ENCODE data around the gene FBLN2. TPM values are rescaled to one million over a fixed set of nuclear protein-coding genes. Genes with fewer than 3 reads are reported as not detected.

FBLN2 gene
- total RNA-seq, 2 donors from 2014 or later: 10.5 to 24.1 TPM

GRCh38 chr3:13668136-13668535 is 119.2 kb downstream of the FBLN2 start:
- Histone ChIP-seq H3K27me3 (no peaks in the 10 kb centered on the region), H3K4me3 (no peak overlapping the region), H3K9me3 (no peaks in the 10 kb centered on the region), H3K9ac (ENCODE audit: low read depth in 2 of 2, low read length in 2 of 2) (no peak overlapping the region), H3K36me3 (no peaks in the 10 kb centered on the region), H3K4me1 (no peaks in the 10 kb centered on the region), H3K27ac (no peak overlapping the region)
- DNase-seq: no peak
- intact Hi-C loops (cut with DNase I): no loop called here
- TF ChIP-seq CTCF (IDR thresholded peaks at IDR 0.05): no peak

GRCh38 chr3:13669457-13669856 is 120.5 kb downstream of the FBLN2 start:
- no peak overlapping the region for H3K27ac ChIP-seq
- H3K9ac ChIP-seq (ENCODE audit: low read depth in 2 of 2, low read length in 2 of 2): no peak overlapping the region
- intact Hi-C loops (cut with DNase I): no loop called here
- no peak overlapping the region for H3K4me3 ChIP-seq
- DNase-seq: no peak
- no peaks in the 10 kb centered on the region for H3K27me3 ChIP-seq
- TF ChIP-seq CTCF (IDR thresholded peaks at IDR 0.05): no peak
- H3K9me3 ChIP-seq: no peaks in the 10 kb centered on the region
- no peaks in the 10 kb centered on the region for H3K4me1 ChIP-seq
- H3K36me3 ChIP-seq: no peaks in the 10 kb centered on the region

- intact Hi-C loops (cut with DNase I): no loop called here
- Histone ChIP-seq H3K9me3 (no peaks in the 10 kb centered on the region), H3K9ac (ENCODE audit: low read depth in 2 of 2, low read length in 2 of 2) (no peak overlapping the region), H3K27ac (no peak overlapping the region), H3K27me3 (no peaks in the 10 kb centered on the region), H3K4me1 (no peaks in the 10 kb centered on the region), H3K4me3 (no peak overlapping the region), H3K36me3 (no peaks in the 10 kb centered on the region)
- TF ChIP-seq CTCF (IDR thresholded peaks at IDR 0.05): no peak
- no peak for DNase-seq
Observed at GRCh38 chr3:13670292-13670691, 121.4 kb downstream of the FBLN2 start.

- no peak for TF ChIP-seq CTCF (IDR thresholded peaks at IDR 0.05)
- Histone ChIP-seq H3K4me1 (no peaks in the 10 kb centered on the region), H3K27me3 (no peaks in the 10 kb centered on the region)
Observed at GRCh38 chr3:13671482-13672233, 122.7 kb downstream of the FBLN2 start.

GRCh38 chr3:13673207-13673606 is 124.3 kb downstream of the FBLN2 start:
- no peak overlapping the region for H3K27ac ChIP-seq
- TF ChIP-seq CTCF (IDR thresholded peaks at IDR 0.05): no peak

More at GRCh38 chr3:13671482-13672233, 122.7 kb downstream of the FBLN2 start:
- H3K27ac ChIP-seq: no peak overlapping the region
- H3K4me3 ChIP-seq: no peak overlapping the region
- no peak for DNase-seq
- H3K9me3 ChIP-seq: no peaks in the 10 kb centered on the region
- H3K36me3 ChIP-seq: no peaks in the 10 kb centered on the region
- intact Hi-C loops (cut with DNase I): no loop called here
- H3K9ac ChIP-seq (ENCODE audit: low read depth in 2 of 2, low read length in 2 of 2): no peak overlapping the region

More at GRCh38 chr3:13673207-13673606, 124.3 kb downstream of the FBLN2 start:
- no peaks in the 10 kb centered on the region for H3K9me3 ChIP-seq
- no peak for DNase-seq
- H3K27me3 ChIP-seq: no peaks in the 10 kb centered on the region
- H3K4me1 ChIP-seq: no peaks in the 10 kb centered on the region
- intact Hi-C loops (cut with DNase I): no loop called here
- no peak overlapping the region for H3K4me3 ChIP-seq
- no peak overlapping the region for H3K9ac ChIP-seq (ENCODE audit: low read depth in 2 of 2, low read length in 2 of 2)
- no peaks in the 10 kb centered on the region for H3K36me3 ChIP-seq
